Heart left ventricle (tissue), 16 donors: Measurements from ENCODE around the gene OPCML. TPM values are rescaled to one million over a fixed set of nuclear protein-coding genes. Genes with fewer than 3 reads are reported as not detected.

Source experiments
- ATAC-seq, 4 donors: fragments of 200-7000 bp; cut with Tn5 transposase; one replicate each; pipeline ENCODE4 v1.9.1; 2020 to 2022; ENCODE audit warnings: moderate library complexity in 4 of 4, mild to moderate bottlenecking in 3 of 4, moderate number of reproducible peaks in 1 of 4
- DNase-seq, 5 donors: peaks; one replicate each; pipeline ENCODE4 v3.0.0-alpha.2; 2020
- H3K27ac ChIP-seq, 12 donors: fragments of 200-600 bp; sonication (generic) in 4 of 12; one replicate each; pipeline versions ENCODE4 v1.5.0 to v1.8.0; 2016 to 2022; ENCODE audit warnings: mild to moderate bottlenecking in 2 of 12
- H3K27me3 ChIP-seq, 9 donors: fragments of 200-600 bp; sonication (generic) in 2 of 9; one replicate each; pipeline versions ENCODE4 v1.5.1 to v1.8.0; 2016 to 2022; ENCODE audit warnings: mild to moderate bottlenecking in 3 of 9
- H3K36me3 ChIP-seq, 9 donors: fragments of 200-600 bp; sonication (generic) in 2 of 9; one replicate each; pipeline versions ENCODE4 v1.5.0 to v1.8.0; 2018 to 2022; ENCODE audit warnings: mild to moderate bottlenecking in 2 of 9
- H3K4me1 ChIP-seq, 12 donors: fragments of 200-600 bp; sonication (generic) in 4 of 12; one replicate each; pipeline versions ENCODE4 v1.5.0 to v1.8.0; 2016 to 2022; ENCODE audit warnings: mild to moderate bottlenecking in 3 of 12
- H3K4me3 ChIP-seq, 12 donors: fragments of 200-600 bp; sonication (generic) in 4 of 12; one replicate each; pipeline versions ENCODE4 v1.5.0 to v1.8.0; 2017 to 2022; ENCODE audit warnings: mild to moderate bottlenecking in 9 of 12, moderate library complexity in 4 of 12
- H3K9me3 ChIP-seq, 12 donors: fragments of 200-600 bp; sonication (generic) in 4 of 12; one replicate each; pipeline versions ENCODE4 v1.5.0 to v1.8.0; 2016 to 2022; ENCODE audit warnings: mild to moderate bottlenecking in 1 of 12
- POLR2A ChIP-seq, 2 donors: fragments of 450-650 bp; IDR thresholded peaks; one replicate each; pipeline ENCODE4 v1.6.1; 2017; ENCODE audit warnings: antibody characterized with exemption in 2 of 2, mild to moderate bottlenecking in 2 of 2, moderate library complexity in 2 of 2
- WGBS, 4 donors: extraction: QIAGEN DNeasy Blood & Tissue Kit in 2 of 4; methylation state at CpG; one replicate each; pipeline versions ENCODE4 v1.1.5 to v1.1.7; 2013 to 2018; 5-methylcytosine and 5-hydroxymethylcytosine counted together
- intact Hi-C, 10 donors: fragments of 100-400 bp; cut with DNase I; formaldehyde crosslinking; loops; one replicate each; pipeline versions ENCODE4 v1.11.1 to v1.14.2; 2022
- polyA plus RNA-seq, 2 donors: library from polyadenylated mRNA; stranded (reverse); fragments of 200-250 nt; gene quantifications; one replicate each; pipeline ENCODE4 v1.2.3, GENCODE V29; 2013
- total RNA-seq, 9 donors: library from RNA; depleted of rRNA in 2 of 9; stranded (reverse); fragments of >200 nt in 2 of 9; fragmentation: NEBNext Ultra II Directional in 3 of 9; extraction: Animal tissue kit (Norgen Biotek cat#: 25700) in 3 of 9; gene quantifications; one replicate each; pipeline versions ENCODE4 v1.1.0 to v1.2.4, GENCODE V29; 2016 to 2023
- TF ChIP-seq, protein P1 (sequence below), 12 donors: fragments of 200-600 bp; sonication (generic) in 4 of 12; IDR thresholded peaks; one replicate each; pipeline versions ENCODE4 v1.5.0 to v1.8.0; 2018 to 2022; ENCODE audit warnings: antibody characterized with exemption in 12 of 12, mild to moderate bottlenecking in 5 of 12
- donor health status: ischemic (EF 13 %, LVEDD 7.1; RV severe dilation, severe dysfunction).
- donor health status: healthy with polysubstance abuse.
- donor health status: DM: no; HTN: yes; CAD: no.
- donor health status: DM: no; HTN: no; CAD: no.
- donor health status: ischemic (EF 25% LVEDD 6.9; RV normal size, moderate dysfunction).
- donor health status: ischemic (EF 25% LVEDD 5.7; RV mildly dilated, moderate dysfunction).
- donor health status: healthy.
- donor health status: DM: yes; HTN: yes; CAD: no.
- donor health status: ischemic (EF 35%, LVEDD 5.7; RV mildly dilated, moderate dysfunction).
- donor health status: nonischemic (EF 11% LVEDD 7.7; RV severe dilation, severe dysfunction).
- donor health status: DM: yes; HTN: yes; CAD: no.
- donor health status: PGD.
- donor health status: ischemic (EF 29% LVEDD 5.4; RV normal size, mild dysfunction).
- donor health status: nonischemic (EF 23%, LVEDD 6.1; RV moderate dilation, normal function).

OPCML gene
- total and polyA plus RNA-seq, 11 donors, result 0.04 to 1.3 (median 0.23) TPM; not detected in 3

DNA sequence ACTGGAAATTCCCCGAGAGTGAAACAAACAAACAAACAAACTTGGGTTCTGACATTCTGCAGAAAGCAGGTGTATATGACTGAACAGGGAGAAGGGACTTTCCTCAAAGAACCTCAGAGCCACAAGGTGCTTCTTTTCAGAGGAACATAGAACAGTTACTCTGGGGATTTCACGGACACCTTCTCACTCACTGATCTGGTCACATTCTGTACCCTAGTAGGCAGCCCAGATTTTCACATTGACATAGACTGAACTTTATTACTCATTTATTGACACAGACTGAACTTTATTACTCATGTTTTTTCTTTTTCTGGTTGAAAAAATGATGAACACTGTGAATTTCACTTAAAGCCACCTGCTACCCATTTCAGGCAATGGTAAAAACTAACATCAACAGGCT lies 263.0 kb downstream of the OPCML start:
- H3K4me1 ChIP-seq, result no peaks in the 10 kb centered on the region
- H3K4me3 ChIP-seq, result no peak overlapping the region
- no peak for TF ChIP-seq POLR2A (IDR thresholded peaks at IDR 0.05)
- ATAC-seq, result no peak
- WGBS, 4 donors, result 83 to 92% (median 89%) methylated on average over 2 of the region's 2 CpGs
- DNase-seq, result no peak
- H3K27me3 ChIP-seq, result peaks cover 0 to 33% (median 0%) of the 10 kb centered on the region in 9 donors
- intact Hi-C loops, result no loop called here
- no peak overlapping the region for H3K27ac ChIP-seq
- H3K36me3 ChIP-seq, result no peaks in the 10 kb centered on the region
- no peaks in the 10 kb centered on the region for H3K9me3 ChIP-seq

GRCh38 chr11:133266986-133267385 lies 265.3 kb downstream of the OPCML start:
- H3K4me3 ChIP-seq, result no peak overlapping the region
- 46 to 55% (median 51%) methylated on average over 6 of the region's 6 CpGs for WGBS, 4 donors
- no peaks in the 10 kb centered on the region for H3K4me1 ChIP-seq
- peaks cover 0 to 38% (median 0%) of the 10 kb centered on the region in 9 donors for H3K27me3 ChIP-seq
- intact Hi-C loops, result no loop called here
- H3K9me3 ChIP-seq, result no peaks in the 10 kb centered on the region
- no peaks in the 10 kb centered on the region for H3K36me3 ChIP-seq
- no peak for TF ChIP-seq POLR2A (IDR thresholded peaks at IDR 0.05)
- TF ChIP-seq, protein P1, sequence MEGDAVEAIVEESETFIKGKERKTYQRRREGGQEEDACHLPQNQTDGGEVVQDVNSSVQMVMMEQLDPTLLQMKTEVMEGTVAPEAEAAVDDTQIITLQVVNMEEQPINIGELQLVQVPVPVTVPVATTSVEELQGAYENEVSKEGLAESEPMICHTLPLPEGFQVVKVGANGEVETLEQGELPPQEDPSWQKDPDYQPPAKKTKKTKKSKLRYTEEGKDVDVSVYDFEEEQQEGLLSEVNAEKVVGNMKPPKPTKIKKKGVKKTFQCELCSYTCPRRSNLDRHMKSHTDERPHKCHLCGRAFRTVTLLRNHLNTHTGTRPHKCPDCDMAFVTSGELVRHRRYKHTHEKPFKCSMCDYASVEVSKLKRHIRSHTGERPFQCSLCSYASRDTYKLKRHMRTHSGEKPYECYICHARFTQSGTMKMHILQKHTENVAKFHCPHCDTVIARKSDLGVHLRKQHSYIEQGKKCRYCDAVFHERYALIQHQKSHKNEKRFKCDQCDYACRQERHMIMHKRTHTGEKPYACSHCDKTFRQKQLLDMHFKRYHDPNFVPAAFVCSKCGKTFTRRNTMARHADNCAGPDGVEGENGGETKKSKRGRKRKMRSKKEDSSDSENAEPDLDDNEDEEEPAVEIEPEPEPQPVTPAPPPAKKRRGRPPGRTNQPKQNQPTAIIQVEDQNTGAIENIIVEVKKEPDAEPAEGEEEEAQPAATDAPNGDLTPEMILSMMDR (IDR thresholded peaks at IDR 0.05), result no peak
- DNase-seq, result no peak
- H3K27ac ChIP-seq, result no peak overlapping the region
- no peak for ATAC-seq

- TF ChIP-seq POLR2A (IDR thresholded peaks at IDR 0.05), result no peak
- TF ChIP-seq, protein P1 (IDR thresholded peaks at IDR 0.05), result no peak
- Histone ChIP-seq H3K27ac (no peak overlapping the region), H3K9me3 (no peaks in the 10 kb centered on the region), H3K4me1 (no peaks in the 10 kb centered on the region), H3K36me3 (no peaks in the 10 kb centered on the region), H3K27me3 (peaks cover 0 to 42% (median 0%) of the 10 kb centered on the region in 9 donors), H3K4me3 (no peak overlapping the region)
- DNase-seq (no peak), ATAC-seq (no peak)
- WGBS, 4 donors, result 54 to 69% (median 64%) methylated on average over 11 of the region's 11 CpGs
- intact Hi-C loops, result no loop called here
Observed at GRCh38 chr11:133265530-133266035, 266.7 kb downstream of the OPCML start.

DNA sequence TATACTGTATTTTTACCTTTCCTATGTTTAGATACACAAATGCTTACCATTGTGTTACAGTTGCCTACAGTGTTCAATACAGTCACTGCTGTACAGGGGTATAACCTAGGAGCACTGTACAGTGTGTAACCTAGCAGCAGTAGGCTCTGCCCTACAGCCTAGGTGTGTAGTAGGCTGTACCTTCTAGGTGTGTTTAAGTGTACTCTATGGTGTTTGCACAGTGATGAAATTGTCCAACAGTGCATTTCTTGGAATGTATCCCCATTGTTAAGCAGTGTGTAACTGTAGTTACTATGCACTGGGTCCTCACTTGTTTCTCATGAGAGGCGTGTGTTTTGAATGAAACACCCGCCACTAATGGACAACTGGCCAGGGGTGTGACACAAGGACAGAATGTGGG lies 269.0 kb downstream of the OPCML start:
- Histone ChIP-seq H3K9me3 (no peaks in the 10 kb centered on the region), H3K36me3 (no peaks in the 10 kb centered on the region), H3K27ac (no peak overlapping the region), H3K4me1 (no peaks in the 10 kb centered on the region), H3K4me3 (no peak overlapping the region), H3K27me3 (peaks cover 0 to 23% (median 0%) of the 10 kb centered on the region in 9 donors)
- intact Hi-C loops, result no loop called here
- DNase-seq (no peak), ATAC-seq (no peak)
- no peak for TF ChIP-seq POLR2A (IDR thresholded peaks at IDR 0.05)
- TF ChIP-seq, protein P1 (IDR thresholded peaks at IDR 0.05), result no peak
- 85 to 96% (median 93%) methylated on average over 2 of the region's 2 CpGs for WGBS, 4 donors

- Histone ChIP-seq H3K36me3 (no peaks in the 10 kb centered on the region), H3K9me3 (no peaks in the 10 kb centered on the region), H3K27ac (no peak overlapping the region), H3K27me3 (peaks cover 0 to 12% (median 0%) of the 10 kb centered on the region in 9 donors), H3K4me3 (no peak overlapping the region), H3K4me1 (no peaks in the 10 kb centered on the region)
- TF ChIP-seq, protein P1 (IDR thresholded peaks at IDR 0.05), result no peak
- TF ChIP-seq POLR2A (IDR thresholded peaks at IDR 0.05), result no peak
- DNase-seq, result no peak
- no peak for ATAC-seq
- intact Hi-C loops, result no loop called here
- WGBS, 4 donors, result 58 to 80% (median 71%) methylated on average over 2 of the region's 2 CpGs
Observed at GRCh38 chr11:133258751-133259150, 273.6 kb downstream of the OPCML start.
